ENCODE measurements around the gene NOCT. TPM values are rescaled to one million over a fixed set of nuclear protein-coding genes. Genes with fewer than 3 reads are reported as not detected.

Gene NOCT
- polyA plus RNA-seq, 1 experiment: 4.4 TPM

DNA sequence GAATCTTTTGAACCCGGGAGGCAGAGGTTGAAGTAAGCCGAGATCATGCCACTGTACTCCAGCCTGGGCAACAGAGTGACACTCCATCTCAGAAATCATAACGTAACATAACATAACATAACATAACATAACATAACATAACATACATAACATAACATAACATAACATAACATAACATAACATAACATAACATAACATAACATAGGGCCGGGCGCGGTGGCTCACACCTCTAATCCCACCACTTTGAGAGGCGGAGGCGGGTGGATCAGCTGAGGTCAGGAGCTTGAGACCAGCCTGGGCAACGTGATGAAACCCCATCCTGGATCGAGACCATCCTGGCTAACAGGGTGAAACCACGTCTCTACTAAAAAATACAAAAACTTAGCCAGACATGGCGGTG, 76.7 kb downstream of the NOCT start:
- POLR2A ChIA-PET: no interaction called here
- no peak for TF ChIP-seq CTCF (IDR thresholded peaks at IDR 0.05; ENCODE audit: insufficient read depth, low read depth, low read length)
- CTCF ChIA-PET: no interaction called here
- Histone ChIP-seq H3K36me3 (ENCODE audit: control insufficient read depth, insufficient read depth, low read length) (no peaks in the 10 kb centered on the region), H3K4me3 (ENCODE audit: low read depth, low read length) (no peak overlapping the region), H3K27me3 (ENCODE audit: control insufficient read depth, insufficient read depth, low read length) (no peaks in the 10 kb centered on the region)
- no peak for DNase-seq (ENCODE audit: low read depth)

Small RNAs within 50 kb of the gene (small RNA-seq; reads per million reads assigned to genes)
- not detected for gene RNU6-531P (ENCODE audit: insufficient read length, low read depth, low replicate concordance)

Other genes starting within 250 kb of the NOCT start
- 23.9 and 28.6 TPM in 2 replicates for gene ELF2, start 161.4 kb downstream of the NOCT start, polyA plus RNA-seq (2011; rRNA removed)

All from BJ (cell line).